Cardiac fibroblast (primary cell): Measurements from ENCODE around the gene BAMBI.

Experiments
- DNase-seq, 2 donors: peaks; one replicate each; pipeline versions ENCODE4 v3.0.0 to v3.0.0-alpha.2; 2010; ENCODE audit warnings: low read depth in 2 of 2
- H3K4me3 ChIP-seq, 2 donors: replicated peaks in 1 of 2; 1 replicate in 1 of 2; 2 replicates in 1 of 2; pipeline ENCODE4 v1.5.1; 2011; ENCODE audit warnings: low read depth in 2 of 2, low read length in 2 of 2, mild to moderate bottlenecking in 2 of 2, moderate library complexity in 1 of 2
- TF ChIP-seq, protein P1 (sequence below): IDR thresholded peaks from one replicate; pipeline ENCODE4 v1.5.1; 2011; ENCODE audit warnings: low read depth, mild to moderate bottlenecking, low read length, inconsistent platforms

Gene BAMBI

DNA sequence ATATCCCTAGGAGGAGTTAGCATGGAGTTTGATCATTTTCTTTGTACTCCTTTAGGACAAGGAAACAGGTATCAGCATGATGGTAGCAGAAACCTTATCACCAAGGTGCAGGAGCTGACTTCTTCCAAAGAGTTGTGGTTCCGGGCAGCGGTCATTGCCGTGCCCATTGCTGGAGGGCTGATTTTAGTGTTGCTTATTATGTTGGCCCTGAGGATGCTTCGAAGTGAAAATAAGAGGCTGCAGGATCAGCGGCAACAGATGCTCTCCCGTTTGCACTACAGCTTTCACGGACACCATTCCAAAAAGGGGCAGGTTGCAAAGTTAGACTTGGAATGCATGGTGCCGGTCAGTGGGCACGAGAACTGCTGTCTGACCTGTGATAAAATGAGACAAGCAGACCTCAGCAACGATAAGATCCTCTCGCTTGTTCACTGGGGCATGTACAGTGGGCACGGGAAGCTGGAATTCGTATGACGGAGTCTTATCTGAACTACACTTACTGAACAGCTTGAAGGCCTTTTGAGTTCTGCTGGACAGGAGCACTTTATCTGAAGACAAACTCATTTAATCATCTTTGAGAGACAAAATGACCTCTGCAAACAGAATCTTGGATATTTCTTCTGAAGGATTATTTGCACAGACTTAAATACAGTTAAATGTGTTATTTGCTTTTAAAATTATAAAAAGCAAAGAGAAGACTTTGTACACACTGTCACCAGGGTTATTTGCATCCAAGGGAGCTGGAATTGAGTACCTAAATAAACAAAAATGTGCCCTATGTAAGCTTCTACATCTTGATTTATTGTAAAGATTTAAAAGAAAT, 4.8 kb downstream of the BAMBI start:
- DNase-seq, result no peak
- TF ChIP-seq, protein P1, sequence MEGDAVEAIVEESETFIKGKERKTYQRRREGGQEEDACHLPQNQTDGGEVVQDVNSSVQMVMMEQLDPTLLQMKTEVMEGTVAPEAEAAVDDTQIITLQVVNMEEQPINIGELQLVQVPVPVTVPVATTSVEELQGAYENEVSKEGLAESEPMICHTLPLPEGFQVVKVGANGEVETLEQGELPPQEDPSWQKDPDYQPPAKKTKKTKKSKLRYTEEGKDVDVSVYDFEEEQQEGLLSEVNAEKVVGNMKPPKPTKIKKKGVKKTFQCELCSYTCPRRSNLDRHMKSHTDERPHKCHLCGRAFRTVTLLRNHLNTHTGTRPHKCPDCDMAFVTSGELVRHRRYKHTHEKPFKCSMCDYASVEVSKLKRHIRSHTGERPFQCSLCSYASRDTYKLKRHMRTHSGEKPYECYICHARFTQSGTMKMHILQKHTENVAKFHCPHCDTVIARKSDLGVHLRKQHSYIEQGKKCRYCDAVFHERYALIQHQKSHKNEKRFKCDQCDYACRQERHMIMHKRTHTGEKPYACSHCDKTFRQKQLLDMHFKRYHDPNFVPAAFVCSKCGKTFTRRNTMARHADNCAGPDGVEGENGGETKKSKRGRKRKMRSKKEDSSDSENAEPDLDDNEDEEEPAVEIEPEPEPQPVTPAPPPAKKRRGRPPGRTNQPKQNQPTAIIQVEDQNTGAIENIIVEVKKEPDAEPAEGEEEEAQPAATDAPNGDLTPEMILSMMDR, result no peak
- peak overlapping the region in 1 of 2 donors; percentile 21 for H3K4me3 ChIP-seq

DNA sequence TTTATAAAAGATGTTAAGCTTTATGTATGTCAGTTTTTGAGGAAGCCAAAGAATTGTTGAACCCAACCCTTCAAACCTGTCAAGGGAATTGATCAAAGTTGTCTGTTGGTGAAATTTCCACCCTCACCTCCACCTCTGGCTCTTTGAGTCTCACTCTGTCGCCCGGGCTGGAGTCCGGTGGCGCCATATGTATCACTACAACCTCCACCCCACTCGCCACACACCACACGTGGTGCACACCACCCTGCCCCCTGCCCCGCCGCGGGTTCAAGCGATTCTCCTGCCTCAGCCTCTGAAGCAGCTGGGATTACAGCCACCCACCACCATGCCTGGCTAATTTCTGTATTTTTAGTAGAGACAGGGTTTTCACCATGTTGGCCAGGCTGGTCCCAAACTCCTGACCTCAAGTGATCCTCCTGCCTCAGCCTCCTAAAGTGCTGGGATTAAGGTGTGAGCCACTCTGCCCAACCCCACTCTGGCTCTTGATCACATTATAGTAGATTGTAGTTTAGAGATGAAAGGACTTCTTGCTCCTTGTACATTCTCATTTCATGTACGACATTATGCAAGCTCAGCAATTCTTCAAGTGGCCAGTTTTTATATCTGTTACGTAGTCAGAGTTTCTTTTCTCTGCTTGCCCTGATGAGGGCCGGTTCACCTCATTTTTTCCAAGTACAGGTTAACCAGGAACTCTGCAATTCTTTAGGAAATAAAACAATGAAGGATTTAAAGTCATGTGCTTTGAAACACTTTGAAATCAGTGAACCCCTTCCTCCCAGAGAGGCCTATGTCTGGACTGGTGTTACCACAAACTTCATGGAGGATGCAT, 7.0 kb downstream of the BAMBI start:
- DNase-seq, result no peak
- TF ChIP-seq, protein P1, result no peak
- H3K4me3 ChIP-seq, result no peak overlapping the region

DNA sequence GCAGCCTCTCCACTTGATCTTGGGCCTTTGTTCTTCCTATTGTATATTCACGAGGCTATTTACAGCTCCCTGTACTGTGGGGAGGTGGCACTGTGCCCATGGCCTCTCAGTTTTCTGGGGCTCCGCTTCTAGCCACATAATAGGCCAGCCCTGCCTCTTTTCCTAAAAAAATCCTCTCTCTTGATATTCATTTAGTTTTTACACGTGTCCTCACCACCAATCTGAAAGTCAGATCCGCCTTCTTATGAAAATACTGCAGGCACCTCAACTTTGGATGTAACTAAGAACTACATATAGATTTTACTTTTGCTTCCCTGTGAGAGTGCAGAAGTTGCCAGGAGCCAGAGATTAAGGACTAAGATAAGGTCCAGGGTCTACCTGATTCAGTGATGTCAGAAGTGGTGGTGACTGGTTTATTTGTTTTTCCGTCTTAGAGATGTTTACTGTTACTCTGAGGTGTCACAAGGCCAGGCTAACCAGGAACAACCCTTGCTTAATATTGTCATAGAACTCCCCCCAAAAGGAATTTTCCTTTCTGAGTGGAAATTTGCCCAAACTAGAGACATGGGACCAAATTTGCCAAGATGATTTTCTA, 7.8 kb downstream of the BAMBI start:
- TF ChIP-seq, protein P1, result no peak
- no peak for DNase-seq
- no peak overlapping the region for H3K4me3 ChIP-seq

GRCh38 chr10:28685717-28686116, 8.4 kb downstream of the BAMBI start:
- H3K4me3 ChIP-seq, result no peak overlapping the region
- TF ChIP-seq, protein P1, result no peak
- DNase-seq, result no peak

DNA sequence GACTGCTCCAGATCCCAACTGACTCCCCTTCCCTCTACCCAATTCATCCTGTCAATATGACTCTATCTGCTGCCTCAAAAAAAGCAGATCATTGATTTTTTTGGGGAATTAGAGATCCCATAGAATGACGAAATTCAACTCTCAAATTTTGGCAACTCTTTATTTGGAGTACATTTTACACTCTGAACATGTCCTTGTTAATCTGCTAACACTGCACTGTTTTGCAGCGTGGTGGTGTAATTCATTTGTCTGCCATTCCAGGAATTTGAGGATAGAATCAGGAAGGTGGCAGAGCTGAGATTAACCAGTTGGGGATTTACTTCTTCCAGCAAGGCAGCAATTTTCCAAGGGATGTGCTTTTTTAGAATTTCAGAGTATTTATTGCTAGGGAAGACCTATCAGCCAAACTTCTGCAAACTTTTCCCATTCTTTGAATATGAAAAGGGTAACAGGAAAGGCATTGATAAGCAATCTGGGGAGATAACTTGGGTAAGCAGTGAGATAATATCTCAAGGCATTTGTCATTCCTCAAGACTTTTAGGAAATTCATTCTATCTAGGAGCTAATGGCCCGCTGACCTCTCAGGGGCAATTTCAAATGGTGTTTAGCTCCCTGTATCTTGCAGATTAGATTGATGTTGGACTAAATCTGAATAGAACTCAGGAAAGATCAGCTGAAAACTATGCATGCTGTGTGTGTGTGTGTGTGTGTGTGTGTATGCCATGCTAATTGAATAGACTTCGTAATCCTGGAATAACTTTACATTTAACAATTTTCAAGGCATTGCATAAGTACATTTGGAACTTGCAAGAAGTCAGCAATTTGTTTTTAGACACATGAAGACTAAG, 9.7 kb downstream of the BAMBI start:
- DNase-seq, result peak in 1 of 2 donors; percentile 60
- TF ChIP-seq, protein P1, result no peak
- no peak overlapping the region for H3K4me3 ChIP-seq

DNA sequence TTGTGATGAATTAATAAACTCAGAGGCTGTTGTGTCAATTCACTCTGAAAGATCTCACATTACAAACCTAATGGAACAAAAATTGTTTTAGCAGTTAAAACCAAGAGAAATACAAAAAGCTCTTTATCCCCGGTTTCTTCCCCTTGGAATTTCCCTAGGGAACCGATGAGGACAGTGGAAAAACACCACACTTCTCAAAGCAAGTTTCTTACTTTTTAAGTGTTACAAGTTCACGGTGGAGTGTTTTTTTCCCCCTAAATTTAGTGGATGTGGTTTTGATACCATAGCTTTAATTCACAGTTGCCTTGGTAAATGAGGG, 10.3 kb downstream of the BAMBI start:
- no peak for DNase-seq
- TF ChIP-seq, protein P1, result no peak
- H3K4me3 ChIP-seq, result no peak overlapping the region
